Suprapubic skin (tissue), 4 donors: Measurements from ENCODE around the gene PLCL1. TPM values are rescaled to one million over a fixed set of nuclear protein-coding genes. Genes with fewer than 3 reads are reported as not detected.

Experiments used
- DNase-seq, 2 donors: peaks; one replicate each; pipeline ENCODE4 v3.0.0-alpha.2; 2019; ENCODE audit warnings: low spot score in 2 of 2
- H3K27ac ChIP-seq: fragments of 200-600 bp; sonication (generic); one replicate; pipeline ENCODE4 v1.5.1; 2019
- H3K27me3 ChIP-seq: fragments of 200-600 bp; sonication (generic); one replicate; pipeline ENCODE4 v1.5.1; 2019
- H3K36me3 ChIP-seq: fragments of 200-600 bp; sonication (generic); one replicate; pipeline ENCODE4 v1.5.1; 2019
- H3K4me1 ChIP-seq: fragments of 200-600 bp; sonication (generic); one replicate; pipeline ENCODE4 v1.5.1; 2019
- H3K4me3 ChIP-seq: fragments of 200-600 bp; sonication (generic); one replicate; pipeline ENCODE4 v1.5.1; 2019; ENCODE audit warnings: mild to moderate bottlenecking
- H3K9me3 ChIP-seq: fragments of 200-600 bp; sonication (generic); one replicate; pipeline ENCODE4 v1.5.1; 2019
- CTCF ChIP-seq, 2 donors: fragments of 200-600 bp in 1 of 2; fragments of 450-650 bp in 1 of 2; sonication (generic) in 1 of 2; IDR thresholded peaks; one replicate each; pipeline ENCODE4 v1.5.1; 2016 to 2019; ENCODE audit warnings: antibody characterized with exemption in 2 of 2, mild to moderate bottlenecking in 1 of 2, moderate library complexity in 1 of 2
- EP300 ChIP-seq: sonication (generic); formaldehyde crosslinking; IDR thresholded peaks from one replicate; pipeline ENCODE4 v1.6.1; 2017; ENCODE audit warnings: antibody characterized with exemption
- POLR2A ChIP-seq, 2 donors: fragments of 450-650 bp; IDR thresholded peaks; one replicate each; pipeline ENCODE4 v1.6.1; 2017; ENCODE audit warnings: antibody characterized with exemption in 2 of 2, mild to moderate bottlenecking in 2 of 2, moderate library complexity in 2 of 2
- POLR2AphosphoS5 ChIP-seq, 3 donors: sonication (generic); formaldehyde crosslinking; IDR thresholded peaks; one replicate each; pipeline ENCODE4 v1.6.1; 2017; ENCODE audit warnings: antibody characterized with exemption in 3 of 3
- WGBS: methylation state at CpG from one replicate; pipeline ENCODE4 v1.1.5; 2018; 5-methylcytosine and 5-hydroxymethylcytosine counted together
- total RNA-seq, 4 donors: library from RNA; depleted of rRNA; stranded (reverse); fragments of >200 nt; gene quantifications; one replicate each; pipeline ENCODE4 v1.1.0, GENCODE V29; 2016

The PLCL1 gene
- total RNA-seq = 1 to 10 TPM; 2.4 to 2.6 (median 2.5) TPM

DNA sequence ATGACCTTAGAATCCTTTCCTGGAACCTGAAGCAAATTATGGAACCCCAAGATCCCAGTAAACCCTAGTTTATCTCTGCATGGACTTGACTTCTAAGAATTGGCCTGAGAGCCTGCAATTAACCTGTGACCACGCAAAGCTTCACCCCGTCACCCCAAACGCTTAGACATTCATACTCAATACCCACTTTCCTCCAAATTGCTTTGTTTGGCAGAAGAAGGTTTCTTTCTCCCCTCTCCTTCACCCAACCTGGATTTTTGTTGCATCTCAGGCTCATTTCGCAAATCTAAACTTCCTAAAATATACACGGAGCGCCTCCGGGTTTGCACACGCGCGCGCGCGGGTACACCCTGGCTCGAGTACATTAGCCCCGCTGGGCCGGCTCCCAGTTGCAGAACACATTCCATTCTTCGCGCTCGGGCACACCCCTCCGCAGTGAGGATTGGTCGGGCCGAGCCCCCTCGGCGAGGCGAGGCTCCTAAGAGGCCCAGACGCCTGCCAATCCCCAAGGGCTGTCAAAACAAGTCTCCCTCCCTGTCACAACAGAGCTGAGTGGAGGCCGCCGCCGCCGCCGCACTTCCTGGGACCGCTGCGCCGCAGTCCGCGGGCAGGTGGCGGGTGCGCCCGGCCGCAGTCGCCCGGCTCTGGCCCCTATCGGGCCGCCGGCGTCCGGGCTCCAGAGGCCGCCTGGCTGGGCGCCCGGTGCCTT, at the start of gene PLCL1:
Gene PLCL1 (plus strand): TSS at position 545 of the 709 bp plus-strand sequence.
- peaks cover 2% of the 10 kb centered on the region for H3K27me3 ChIP-seq
- peak within 1 kb of the TSS; percentile 27 for H3K27ac ChIP-seq
- under 1% methylated on average over 27 of the region's 50 CpGs for WGBS
- no peaks in the 10 kb centered on the region for H3K9me3 ChIP-seq
- peak; percentile 93 to 94 for DNase-seq
- no peaks in the 10 kb centered on the region for H3K36me3 ChIP-seq
- H3K4me3 ChIP-seq = peak within 1 kb of the TSS; percentile 96
- peaks cover 34% of the 10 kb centered on the region for H3K4me1 ChIP-seq
- TF ChIP-seq POLR2AphosphoS5 (IDR thresholded peaks at IDR 0.05) (peak in 1 of 3 donors; percentile 7), CTCF (IDR thresholded peaks at IDR 0.05) (no peak)

- H3K4me3 ChIP-seq = no peak overlapping the region
- TF ChIP-seq CTCF (IDR thresholded peaks at IDR 0.05) = no peak
- no peak for TF ChIP-seq POLR2AphosphoS5 (IDR thresholded peaks at IDR 0.05)
- TF ChIP-seq POLR2A (IDR thresholded peaks at IDR 0.05) = no peak
- no peak for TF ChIP-seq EP300
- H3K4me1 ChIP-seq = no peaks in the 10 kb centered on the region
- H3K9me3 ChIP-seq = peaks cover 5% of the 10 kb centered on the region
- no peaks in the 10 kb centered on the region for H3K27me3 ChIP-seq
- no peak overlapping the region for H3K27ac ChIP-seq
- WGBS = 66% methylated on average over 4 of the region's 4 CpGs
- no peaks in the 10 kb centered on the region for H3K36me3 ChIP-seq
- DNase-seq = no peak
Measured at GRCh38 chr2:197759013-197759412, 45.4 kb upstream of the PLCL1 start.

DNA sequence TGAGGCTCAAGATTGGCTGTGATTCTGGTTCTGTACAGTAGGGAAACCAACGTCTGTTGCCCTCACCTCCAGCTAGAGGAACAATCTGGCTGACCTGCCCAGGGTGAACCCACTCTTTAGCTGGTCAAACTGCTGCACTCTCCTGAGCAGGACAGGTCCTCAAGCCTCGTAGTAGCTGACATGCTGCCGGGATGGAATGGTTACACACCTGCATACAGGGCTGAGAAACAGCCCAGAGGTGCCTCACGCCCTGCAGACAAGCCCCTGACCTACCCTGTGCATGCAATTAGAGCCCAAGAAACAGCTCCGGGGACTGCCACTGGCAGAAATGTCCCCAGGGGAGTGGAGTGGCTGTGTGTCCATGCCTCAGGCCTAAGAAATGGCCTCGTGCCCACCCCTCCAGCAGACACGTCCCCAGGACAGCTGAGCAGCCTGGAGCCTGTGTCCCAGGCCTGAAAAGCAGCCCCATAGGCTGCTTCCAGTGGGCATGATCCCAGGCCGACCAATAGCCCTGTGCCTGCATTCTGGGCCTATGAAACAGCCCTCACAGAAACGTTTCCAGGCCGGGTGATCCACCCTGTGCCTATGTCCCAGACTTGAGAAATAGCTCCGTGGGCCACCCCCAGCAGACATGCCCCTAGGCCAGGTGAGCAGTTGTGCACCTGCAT, 44.6 kb upstream of the PLCL1 start:
- H3K27me3 ChIP-seq = no peaks in the 10 kb centered on the region
- no peaks in the 10 kb centered on the region for H3K4me1 ChIP-seq
- peaks cover 5% of the 10 kb centered on the region for H3K9me3 ChIP-seq
- H3K27ac ChIP-seq = no peak overlapping the region
- DNase-seq = no peak
- WGBS = 93% methylated on average over 4 of the region's 11 CpGs
- no peaks in the 10 kb centered on the region for H3K36me3 ChIP-seq
- H3K4me3 ChIP-seq = no peak overlapping the region
- no peak for TF ChIP-seq EP300
- TF ChIP-seq POLR2AphosphoS5 (IDR thresholded peaks at IDR 0.05) = no peak

DNA sequence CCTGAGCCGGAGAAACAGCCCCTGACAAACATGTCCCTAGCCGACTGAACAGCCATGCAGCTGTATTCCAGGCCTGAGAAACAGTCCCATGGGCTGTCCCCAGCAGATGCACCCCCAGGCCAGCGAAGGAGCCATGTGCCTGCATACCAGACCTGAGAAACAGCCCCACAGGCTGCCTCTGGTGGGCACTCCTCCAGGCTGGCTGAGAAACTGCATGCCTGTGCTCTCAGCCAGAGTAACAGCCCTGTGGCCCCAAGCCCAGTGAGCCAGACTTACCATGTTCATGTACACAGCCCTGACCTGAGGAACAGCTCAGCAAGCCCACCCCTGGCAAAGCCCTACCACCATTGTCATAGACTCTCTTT, 44.1 kb upstream of the PLCL1 start:
- TF ChIP-seq EP300 (no peak), POLR2A (IDR thresholded peaks at IDR 0.05) (no peak), POLR2AphosphoS5 (IDR thresholded peaks at IDR 0.05) (no peak), CTCF (IDR thresholded peaks at IDR 0.05) (no peak)
- DNase-seq = no peak
- Histone ChIP-seq H3K27me3 (no peaks in the 10 kb centered on the region), H3K27ac (no peak overlapping the region), H3K4me1 (no peaks in the 10 kb centered on the region), H3K9me3 (peaks cover 5% of the 10 kb centered on the region), H3K36me3 (no peaks in the 10 kb centered on the region), H3K4me3 (no peak overlapping the region)
- WGBS = no CpG with 5 or more reads among the region's 3 CpGs

GRCh38 chr2:197777823-197778407, 26.5 kb upstream of the PLCL1 start:
- Histone ChIP-seq H3K4me3 (no peak overlapping the region), H3K9me3 (no peaks in the 10 kb centered on the region), H3K27ac (no peak overlapping the region), H3K36me3 (no peaks in the 10 kb centered on the region), H3K27me3 (no peaks in the 10 kb centered on the region), H3K4me1 (no peaks in the 10 kb centered on the region)
- TF ChIP-seq POLR2A (IDR thresholded peaks at IDR 0.05) (no peak), CTCF (IDR thresholded peaks at IDR 0.05) (peak; percentile 39 to 54)
- 28% methylated on average over 4 of the region's 4 CpGs for WGBS
- DNase-seq = no peak
